ENCODE measurements around the gene RALGAPB.
"Not testable (repeated sequence)": the region's sequence is repeated elsewhere in the genome, so short reads cannot be mapped to it uniquely, and the experiment has no call there.

Gene RALGAPB

GRCh38 chr20:38590676-38591473 lies 118.2 kb downstream of the RALGAPB start:
- H3K4me2 ChIP-seq (ENCODE audit: insufficient read depth, low read length) = no peak overlapping the region

GRCh38 chr20:38591474-38592410 lies 119.1 kb downstream of the RALGAPB start:
- Histone ChIP-seq H4K20me1 (ENCODE audit: insufficient read depth, low read length) (no peaks in the 10 kb centered on the region; the same call in 1 of the 2 replicates), H3K9ac (ENCODE audit: low read depth, low read length) (no peak overlapping the region), H3K4me2 (ENCODE audit: insufficient read depth, low read length) (no peak overlapping the region), H3K79me2 (ENCODE audit: insufficient read depth, low read length) (no peaks in the 10 kb centered on the region), H3K4me1 (ENCODE audit: insufficient read depth, low read length) (no peaks in the 10 kb centered on the region), H3K9me3 (ENCODE audit: insufficient read depth, low read length, severe bottlenecking) (no peaks in the 10 kb centered on the region), H3K4me3 (ENCODE audit: low read depth in 1 of 2, low read length in 2 of 2) (no peak overlapping the region), H3K36me3 (ENCODE audit: insufficient read depth, low read length) (no peaks in the 10 kb centered on the region), H3K27me3 (ENCODE audit: insufficient read depth, low read length, poor library complexity) (no peaks in the 10 kb centered on the region), H3K27ac (ENCODE audit: low read length) (no peak overlapping the region), H2AFZ (ENCODE audit: low read depth, low read length) (no peak overlapping the region)
- DNase-seq (no peak), ATAC-seq (ENCODE audit: insufficient read depth, low read depth) (no peak)
- TF ChIP-seq CTCF (IDR thresholded peaks at IDR 0.05; ENCODE audit: borderline replicate concordance, extremely low read depth, low read length, poor library complexity, severe bottlenecking) (no peak), EZH2 (IDR thresholded peaks at IDR 0.05; ENCODE audit: borderline replicate concordance, low read depth, low read length, severe bottlenecking) (no peak)

More at GRCh38 chr20:38590676-38591473, 118.2 kb downstream of the RALGAPB start:
- no peak overlapping the region for H2AFZ ChIP-seq (ENCODE audit: low read depth, low read length)
- H4K20me1 ChIP-seq (ENCODE audit: insufficient read depth, low read length) = no peaks in the 10 kb centered on the region; the same call in 1 of the 2 replicates
- H3K4me1 ChIP-seq (ENCODE audit: insufficient read depth, low read length) = no peaks in the 10 kb centered on the region
- no peaks in the 10 kb centered on the region for H3K27me3 ChIP-seq (ENCODE audit: insufficient read depth, low read length, poor library complexity)
- H3K36me3 ChIP-seq (ENCODE audit: insufficient read depth, low read length) = no peaks in the 10 kb centered on the region
- H3K79me2 ChIP-seq (ENCODE audit: insufficient read depth, low read length) = no peaks in the 10 kb centered on the region
- ATAC-seq (ENCODE audit: insufficient read depth, low read depth) (no peak), DNase-seq (no peak)
- no peak overlapping the region for H3K27ac ChIP-seq (ENCODE audit: low read length)
- H3K9ac ChIP-seq (ENCODE audit: low read depth, low read length) = no peak overlapping the region
- no peaks in the 10 kb centered on the region for H3K9me3 ChIP-seq (ENCODE audit: insufficient read depth, low read length, severe bottlenecking)
- no peak overlapping the region for H3K4me3 ChIP-seq (ENCODE audit: low read depth in 1 of 2, low read length in 2 of 2)
- no peak for TF ChIP-seq CTCF (IDR thresholded peaks at IDR 0.05; ENCODE audit: borderline replicate concordance, extremely low read depth, low read length, poor library complexity, severe bottlenecking)
- TF ChIP-seq EZH2 (IDR thresholded peaks at IDR 0.05; ENCODE audit: borderline replicate concordance, low read depth, low read length, severe bottlenecking) = no peak

- H3K4me2 ChIP-seq (ENCODE audit: insufficient read depth, low read length); H3K27ac ChIP-seq (ENCODE audit: low read length); H3K4me1 ChIP-seq (ENCODE audit: insufficient read depth, low read length); H4K20me1 ChIP-seq (ENCODE audit: insufficient read depth, low read length); H3K4me3 ChIP-seq (ENCODE audit: low read depth in 1 of 2, low read length in 2 of 2); H3K9ac ChIP-seq (ENCODE audit: low read depth, low read length); ATAC-seq (ENCODE audit: insufficient read depth, low read depth); DNase-seq; H3K36me3 ChIP-seq (ENCODE audit: insufficient read depth, low read length); H2AFZ ChIP-seq (ENCODE audit: low read depth, low read length); H3K79me2 ChIP-seq (ENCODE audit: insufficient read depth, low read length); H3K9me3 ChIP-seq (ENCODE audit: insufficient read depth, low read length, severe bottlenecking); H3K27me3 ChIP-seq (ENCODE audit: insufficient read depth, low read length, poor library complexity): not testable (repeated sequence)
These were observed 119.8 kb downstream of the RALGAPB start for GRCh38 chr20:38592411-38592790.

- DNase-seq; H3K4me3 ChIP-seq (ENCODE audit: low read depth in 1 of 2, low read length in 2 of 2); H3K36me3 ChIP-seq (ENCODE audit: insufficient read depth, low read length); H3K9ac ChIP-seq (ENCODE audit: low read depth, low read length); H4K20me1 ChIP-seq (ENCODE audit: insufficient read depth, low read length); H3K4me1 ChIP-seq (ENCODE audit: insufficient read depth, low read length); H3K27me3 ChIP-seq (ENCODE audit: insufficient read depth, low read length, poor library complexity); H3K9me3 ChIP-seq (ENCODE audit: insufficient read depth, low read length, severe bottlenecking); H3K4me2 ChIP-seq (ENCODE audit: insufficient read depth, low read length); H2AFZ ChIP-seq (ENCODE audit: low read depth, low read length); H3K27ac ChIP-seq (ENCODE audit: low read length); ATAC-seq (ENCODE audit: insufficient read depth, low read depth); H3K79me2 ChIP-seq (ENCODE audit: insufficient read depth, low read length): not testable (repeated sequence)
These were observed 121.6 kb downstream of the RALGAPB start for GRCh38 chr20:38594281-38594680.

DNA sequence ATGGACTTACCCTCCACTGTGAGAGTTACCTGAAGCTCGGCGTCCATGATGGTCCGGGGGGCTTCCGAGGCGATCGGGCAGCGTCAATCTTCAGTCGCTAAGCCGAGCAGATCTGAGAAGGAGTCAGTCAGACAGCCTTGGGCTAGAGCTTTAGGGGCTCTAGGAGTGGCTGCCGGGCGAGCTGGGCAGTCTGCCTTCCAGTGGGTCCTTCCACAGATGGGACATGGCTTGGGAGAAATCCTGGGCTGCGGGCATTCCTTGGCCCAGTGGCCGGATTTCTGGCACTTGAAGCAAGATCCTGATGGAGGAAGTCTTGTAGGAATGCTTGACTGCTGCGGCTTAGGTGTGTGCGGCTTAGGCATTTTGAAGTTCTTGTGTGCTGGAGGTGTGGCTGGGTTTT lies 123.2 kb downstream of the RALGAPB start:
- not testable (repeated sequence) for H3K27ac ChIP-seq (ENCODE audit: low read length); H3K9me3 ChIP-seq (ENCODE audit: insufficient read depth, low read length, severe bottlenecking); H4K20me1 ChIP-seq (ENCODE audit: insufficient read depth, low read length); H3K79me2 ChIP-seq (ENCODE audit: insufficient read depth, low read length); H3K4me1 ChIP-seq (ENCODE audit: insufficient read depth, low read length); H2AFZ ChIP-seq (ENCODE audit: low read depth, low read length); H3K4me3 ChIP-seq (ENCODE audit: low read depth in 1 of 2, low read length in 2 of 2); H3K36me3 ChIP-seq (ENCODE audit: insufficient read depth, low read length); H3K4me2 ChIP-seq (ENCODE audit: insufficient read depth, low read length); H3K9ac ChIP-seq (ENCODE audit: low read depth, low read length); ATAC-seq (ENCODE audit: insufficient read depth, low read depth); H3K27me3 ChIP-seq (ENCODE audit: insufficient read depth, low read length, poor library complexity); DNase-seq

Measured in DND-41 (cell line).